Transverse colon (tissue), 4 donors: ENCODE results near the gene TTLL5.

Experiments
- EP300 ChIP-seq: sonication (generic); formaldehyde crosslinking; IDR thresholded peaks from one replicate; pipeline ENCODE4 v1.6.1; 2017; ENCODE audit warnings: antibody characterized with exemption, low read depth
- POLR2A ChIP-seq: fragments of 450-650 bp; IDR thresholded peaks from one replicate; pipeline ENCODE4 v1.6.1; 2016; ENCODE audit warnings: antibody characterized with exemption, mild to moderate bottlenecking, moderate library complexity
- POLR2AphosphoS5 ChIP-seq, 3 donors: sonication (generic); formaldehyde crosslinking; IDR thresholded peaks; one replicate each; pipeline ENCODE4 v1.6.1; 2016; ENCODE audit warnings: antibody characterized with exemption in 3 of 3
- TF ChIP-seq, protein P1 (sequence below), 5 experiments: fragments of 200-600 bp in 3 of 5; fragments of 450-650 bp in 2 of 5; sonication (generic) in 3 of 5; IDR thresholded peaks; 1 replicate in 2 of 5; 2 replicates in 3 of 5; pipeline ENCODE4 v1.5.1; 2016 to 2017; ENCODE audit warnings: antibody characterized with exemption in 5 of 5, inconsistent platforms in 3 of 5, mild to moderate bottlenecking in 2 of 5, moderate library complexity in 1 of 5

DNA sequence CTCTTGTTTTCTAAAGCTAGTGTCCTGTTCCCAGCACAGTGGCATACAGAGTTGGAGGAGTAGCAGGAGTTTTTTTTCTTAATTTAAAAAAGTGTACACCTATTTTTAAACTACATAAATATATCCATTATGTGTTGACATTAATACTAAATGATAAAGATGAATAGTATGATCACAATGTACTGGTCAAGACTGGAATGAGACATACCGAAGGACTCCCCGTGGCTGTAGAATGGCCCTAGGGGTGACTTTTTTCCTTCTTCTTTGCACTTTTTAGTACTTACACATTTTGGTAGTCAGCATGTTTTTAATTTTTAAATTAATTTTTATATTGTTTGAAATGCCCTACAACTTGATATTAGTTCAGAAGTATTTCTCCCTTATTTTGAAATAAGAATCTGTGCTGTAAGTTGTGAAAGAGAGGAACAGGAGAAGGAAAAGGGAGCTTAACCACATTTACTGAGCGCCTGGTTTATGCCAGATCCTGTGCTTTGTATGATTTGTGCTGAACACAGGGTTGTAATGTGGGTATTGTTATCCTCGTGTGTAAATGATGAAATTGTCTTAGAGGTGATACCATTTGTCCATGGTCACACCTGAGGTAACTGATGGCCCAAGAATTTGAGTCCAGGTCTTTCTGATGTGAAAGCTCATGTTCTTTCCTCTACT, 184.2 kb downstream of the TTLL5 start:
- TF ChIP-seq POLR2A = no peak
- TF ChIP-seq, protein P1, sequence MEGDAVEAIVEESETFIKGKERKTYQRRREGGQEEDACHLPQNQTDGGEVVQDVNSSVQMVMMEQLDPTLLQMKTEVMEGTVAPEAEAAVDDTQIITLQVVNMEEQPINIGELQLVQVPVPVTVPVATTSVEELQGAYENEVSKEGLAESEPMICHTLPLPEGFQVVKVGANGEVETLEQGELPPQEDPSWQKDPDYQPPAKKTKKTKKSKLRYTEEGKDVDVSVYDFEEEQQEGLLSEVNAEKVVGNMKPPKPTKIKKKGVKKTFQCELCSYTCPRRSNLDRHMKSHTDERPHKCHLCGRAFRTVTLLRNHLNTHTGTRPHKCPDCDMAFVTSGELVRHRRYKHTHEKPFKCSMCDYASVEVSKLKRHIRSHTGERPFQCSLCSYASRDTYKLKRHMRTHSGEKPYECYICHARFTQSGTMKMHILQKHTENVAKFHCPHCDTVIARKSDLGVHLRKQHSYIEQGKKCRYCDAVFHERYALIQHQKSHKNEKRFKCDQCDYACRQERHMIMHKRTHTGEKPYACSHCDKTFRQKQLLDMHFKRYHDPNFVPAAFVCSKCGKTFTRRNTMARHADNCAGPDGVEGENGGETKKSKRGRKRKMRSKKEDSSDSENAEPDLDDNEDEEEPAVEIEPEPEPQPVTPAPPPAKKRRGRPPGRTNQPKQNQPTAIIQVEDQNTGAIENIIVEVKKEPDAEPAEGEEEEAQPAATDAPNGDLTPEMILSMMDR (IDR thresholded peaks at IDR 0.05) = no peak
- TF ChIP-seq EP300 = no peak
- no peak for TF ChIP-seq POLR2AphosphoS5 (IDR thresholded peaks at IDR 0.05)
